Parathyroid adenoma (tissue), 2 donors: ENCODE data around the gene TMCC3.

ENCODE experiments used
- H2AFZ ChIP-seq: fragments of 300-600 bp; sonication (generic); one replicate; pipeline ENCODE4 v1.7.0; 2017; ENCODE audit warnings: antibody characterized with exemption, mild to moderate bottlenecking
- H3K27ac ChIP-seq: fragments of 300-600 bp; sonication (generic); one replicate; pipeline ENCODE4 v1.7.0; 2017
- H3K27me3 ChIP-seq: fragments of 300-600 bp; sonication (generic); one replicate; pipeline ENCODE4 v1.7.0; 2017; ENCODE audit warnings: low read length; ENCODE audit not compliant: control insufficient read depth, insufficient read depth
- H3K36me3 ChIP-seq: fragments of 300-600 bp; sonication (generic); one replicate; pipeline ENCODE4 v1.7.0; 2017; ENCODE audit warnings: low read length; ENCODE audit not compliant: control insufficient read depth, insufficient read depth
- H3K4me1 ChIP-seq: fragments of 300-600 bp; sonication (generic); one replicate; pipeline ENCODE4 v1.7.0; 2017; ENCODE audit warnings: control low read depth
- H3K4me2 ChIP-seq: fragments of 300-600 bp; sonication (generic); one replicate; pipeline ENCODE4 v1.7.0; 2017; ENCODE audit warnings: low read length
- H3K4me3 ChIP-seq: fragments of 300-600 bp; sonication (generic); one replicate; pipeline ENCODE4 v1.7.0; 2017; ENCODE audit warnings: low read depth, low read length
- H3K79me2 ChIP-seq: fragments of 300-600 bp; sonication (generic); one replicate; pipeline ENCODE4 v1.7.0; 2017; ENCODE audit warnings: control low read depth
- H3K9ac ChIP-seq: fragments of 300-600 bp; sonication (generic); one replicate; pipeline ENCODE4 v1.7.0; 2017; ENCODE audit warnings: mild to moderate bottlenecking
- H3K9me3 ChIP-seq: fragments of 300-600 bp; sonication (generic); one replicate; pipeline ENCODE4 v1.7.0; 2017; ENCODE audit warnings: low read length; ENCODE audit not compliant: control insufficient read depth
- CTCF ChIP-seq: fragments of 300-600 bp; sonication (generic); IDR thresholded peaks from one replicate; pipeline ENCODE4 v1.7.0; 2017; ENCODE audit warnings: antibody characterized with exemption, mild to moderate bottlenecking
- donor health status: primary hyperparathyroidism.

Gene TMCC3

GRCh38 chr12:94649349-94650142, 811 bp downstream of the TMCC3 start:
- Histone ChIP-seq H3K27me3 (no peaks in the 10 kb centered on the region), H3K4me1 (no peaks in the 10 kb centered on the region), H3K4me2 (peak overlapping the region; percentile 55), H3K4me3 (peak overlapping the region; percentile 59), H2AFZ (peak overlapping the region; percentile 88), H3K9ac (no peak overlapping the region), H3K79me2 (peaks cover 3% of the 10 kb centered on the region), H3K27ac (no peak overlapping the region), H3K36me3 (no peaks in the 10 kb centered on the region), H3K9me3 (no peaks in the 10 kb centered on the region)
- TF ChIP-seq CTCF, result peak; percentile 25

GRCh38 chr12:94648578-94648977, 1.8 kb downstream of the TMCC3 start:
- no peak overlapping the region for H2AFZ ChIP-seq
- H3K4me2 ChIP-seq, result no peak overlapping the region
- no peak overlapping the region for H3K27ac ChIP-seq
- peaks cover 3% of the 10 kb centered on the region for H3K79me2 ChIP-seq
- no peaks in the 10 kb centered on the region for H3K4me1 ChIP-seq
- no peak overlapping the region for H3K9ac ChIP-seq
- H3K9me3 ChIP-seq, result no peaks in the 10 kb centered on the region
- H3K27me3 ChIP-seq, result no peaks in the 10 kb centered on the region
- H3K4me3 ChIP-seq, result no peak overlapping the region
- no peak for TF ChIP-seq CTCF
- no peaks in the 10 kb centered on the region for H3K36me3 ChIP-seq

GRCh38 chr12:94644141-94644979, 6.0 kb downstream of the TMCC3 start:
- no peaks in the 10 kb centered on the region for H3K36me3 ChIP-seq
- peak overlapping the region; percentile 9 for H3K27ac ChIP-seq
- H3K4me2 ChIP-seq, result no peak overlapping the region
- no peak overlapping the region for H2AFZ ChIP-seq
- no peaks in the 10 kb centered on the region for H3K27me3 ChIP-seq
- H3K9me3 ChIP-seq, result no peaks in the 10 kb centered on the region
- H3K79me2 ChIP-seq, result peaks cover 7% of the 10 kb centered on the region
- H3K4me3 ChIP-seq, result no peak overlapping the region
- no peak for TF ChIP-seq CTCF
- H3K9ac ChIP-seq, result no peak overlapping the region
- H3K4me1 ChIP-seq, result no peaks in the 10 kb centered on the region

- Histone ChIP-seq H3K4me3 (no peak overlapping the region), H2AFZ (no peak overlapping the region), H3K4me2 (no peak overlapping the region), H3K9me3 (no peaks in the 10 kb centered on the region), H3K27me3 (no peaks in the 10 kb centered on the region), H3K9ac (no peak overlapping the region), H3K4me1 (no peaks in the 10 kb centered on the region), H3K27ac (no peak overlapping the region), H3K36me3 (no peaks in the 10 kb centered on the region), H3K79me2 (peaks cover 7% of the 10 kb centered on the region)
- no peak for TF ChIP-seq CTCF
These were observed 6.8 kb downstream of the TMCC3 start for GRCh38 chr12:94643606-94644005.
